HG02852 (cell line): ENCODE measurements around the gene BCL11B.

Source experiments
- ATAC-seq: cut with Tn5 transposase; IDR thresholded peaks from one replicate; pipeline ENCODE4 v1.9.1; 2021; ENCODE audit warnings: mild to moderate bottlenecking, moderate library complexity; ENCODE audit not compliant: unreplicated experiment

BCL11B gene

GRCh38 chr14:99256483-99256874, 15.5 kb downstream of the BCL11B start:
- ATAC-seq, result no peak

GRCh38 chr14:99255621-99256482, 16.1 kb downstream of the BCL11B start:
- ATAC-seq, result no peak

- ATAC-seq, result no peak
Observed at GRCh38 chr14:99254328-99255009, 17.5 kb downstream of the BCL11B start.

DNA sequence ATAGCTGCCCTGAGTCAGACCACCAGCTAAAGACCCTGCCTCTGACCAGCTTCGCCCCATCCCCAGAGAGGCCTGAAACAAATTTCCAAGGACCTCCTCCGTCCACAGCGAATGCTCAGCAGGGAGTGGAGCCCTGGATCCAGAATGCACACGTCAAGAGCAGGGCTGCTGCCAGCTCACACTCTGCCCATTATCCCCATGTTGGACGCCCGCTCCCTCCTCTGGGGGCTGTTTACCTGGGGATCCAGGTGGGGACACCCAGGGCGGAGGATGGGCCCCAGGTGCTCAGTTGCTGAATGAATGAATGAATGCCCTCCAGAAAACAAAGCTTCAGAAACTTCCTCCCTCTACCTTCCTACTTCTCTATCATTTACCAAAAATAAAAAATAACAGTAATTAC, 18.1 kb downstream of the BCL11B start:
- ATAC-seq, result no peak

DNA sequence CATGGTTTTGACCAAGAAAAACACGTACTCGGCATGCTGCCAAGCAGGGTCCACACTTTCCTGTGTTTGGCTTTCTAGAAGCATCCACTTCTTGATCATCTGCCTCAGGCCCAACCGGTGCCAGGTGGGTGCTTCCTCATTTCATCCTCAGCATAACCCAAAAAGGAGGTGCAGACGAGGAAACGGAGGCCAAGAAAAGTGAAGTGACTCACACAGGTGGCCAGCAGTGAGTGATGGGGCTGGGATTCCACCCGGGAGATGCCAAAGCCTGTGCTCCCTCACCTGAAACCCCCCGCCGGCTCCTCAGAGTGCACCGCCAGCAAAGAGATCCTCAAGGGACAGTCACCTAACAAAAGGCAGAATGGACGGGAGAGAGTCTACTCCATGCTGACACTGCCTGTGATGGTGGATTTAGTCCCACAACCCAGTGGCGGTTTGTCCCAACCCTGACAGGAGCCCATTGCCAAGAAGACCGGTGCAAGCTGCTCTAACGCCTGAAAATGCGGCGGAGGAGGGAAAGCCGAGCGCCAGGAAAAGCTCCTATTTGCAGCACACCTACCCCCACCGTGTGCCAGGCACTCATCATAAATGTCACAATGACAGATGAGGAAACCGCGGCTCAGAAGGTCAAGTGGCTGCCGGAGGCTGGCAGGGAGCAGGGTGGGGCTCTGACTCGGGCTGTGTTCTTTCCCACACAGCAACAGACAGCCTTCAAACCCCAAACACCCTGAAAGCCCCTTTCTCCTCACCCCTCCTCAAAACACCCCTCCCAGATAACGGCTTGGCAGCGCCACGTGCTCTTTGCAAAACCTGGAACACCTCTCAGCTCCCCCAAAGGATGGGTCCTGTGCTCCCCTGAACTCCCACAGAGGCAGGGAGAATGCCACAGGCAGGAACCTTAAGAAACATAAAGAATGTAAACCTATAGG, 18.8 kb downstream of the BCL11B start:
- ATAC-seq, result no peak

DNA sequence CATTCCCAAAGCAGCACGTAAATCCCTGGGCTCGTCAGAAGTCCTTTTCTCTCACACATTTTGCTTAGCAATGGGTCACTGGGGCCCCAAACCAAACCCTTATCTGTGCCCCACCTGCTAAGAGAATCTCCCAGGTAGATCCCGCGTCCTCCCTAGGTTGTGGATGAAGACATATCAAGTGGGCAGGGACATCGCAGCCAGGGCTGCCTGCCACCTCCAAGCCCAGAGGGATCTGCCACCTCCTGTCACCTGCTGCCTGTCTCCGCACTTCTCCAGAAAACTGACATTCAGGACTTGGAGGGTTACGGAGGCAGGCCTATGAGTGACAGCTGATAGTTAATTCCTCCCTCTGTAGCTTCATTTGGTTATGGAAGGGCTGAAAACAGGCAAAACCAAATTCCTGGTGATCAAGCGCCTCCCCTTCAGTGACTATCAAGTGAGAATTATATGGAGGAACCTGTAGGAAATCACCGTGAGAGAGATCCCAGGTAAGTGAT, 19.5 kb downstream of the BCL11B start:
- no peak for ATAC-seq

DNA sequence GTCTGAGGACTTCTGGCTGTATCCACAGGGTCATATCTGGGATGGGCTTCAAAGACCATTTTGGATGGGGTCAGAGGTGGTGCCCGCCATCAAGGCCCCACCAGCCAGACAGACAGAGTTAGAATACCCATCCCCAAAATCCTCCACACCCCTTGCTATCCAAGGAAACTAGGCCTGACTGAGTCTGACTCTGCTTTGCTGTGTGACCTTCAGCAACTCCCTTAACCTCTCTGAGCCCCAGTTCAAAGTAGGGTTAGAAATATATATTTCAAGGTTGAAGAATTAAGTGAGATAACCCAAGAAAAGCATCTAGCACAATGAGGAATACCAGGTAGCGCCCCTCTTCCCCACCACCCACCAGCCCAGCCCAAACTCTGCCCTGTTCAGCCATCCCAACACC, 20.3 kb downstream of the BCL11B start:
- ATAC-seq, result no peak

- ATAC-seq, result no peak
Observed at GRCh38 chr14:99250636-99251208, 21.3 kb downstream of the BCL11B start.

GRCh38 chr14:99249389-99249788, 22.6 kb downstream of the BCL11B start:
- no peak for ATAC-seq

- no peak for ATAC-seq
Observed at GRCh38 chr14:99248761-99249171, 23.2 kb downstream of the BCL11B start.

GRCh38 chr14:99247772-99248171, 24.2 kb downstream of the BCL11B start:
- ATAC-seq, result no peak

GRCh38 chr14:99247101-99247729, 24.8 kb downstream of the BCL11B start:
- no peak for ATAC-seq

DNA sequence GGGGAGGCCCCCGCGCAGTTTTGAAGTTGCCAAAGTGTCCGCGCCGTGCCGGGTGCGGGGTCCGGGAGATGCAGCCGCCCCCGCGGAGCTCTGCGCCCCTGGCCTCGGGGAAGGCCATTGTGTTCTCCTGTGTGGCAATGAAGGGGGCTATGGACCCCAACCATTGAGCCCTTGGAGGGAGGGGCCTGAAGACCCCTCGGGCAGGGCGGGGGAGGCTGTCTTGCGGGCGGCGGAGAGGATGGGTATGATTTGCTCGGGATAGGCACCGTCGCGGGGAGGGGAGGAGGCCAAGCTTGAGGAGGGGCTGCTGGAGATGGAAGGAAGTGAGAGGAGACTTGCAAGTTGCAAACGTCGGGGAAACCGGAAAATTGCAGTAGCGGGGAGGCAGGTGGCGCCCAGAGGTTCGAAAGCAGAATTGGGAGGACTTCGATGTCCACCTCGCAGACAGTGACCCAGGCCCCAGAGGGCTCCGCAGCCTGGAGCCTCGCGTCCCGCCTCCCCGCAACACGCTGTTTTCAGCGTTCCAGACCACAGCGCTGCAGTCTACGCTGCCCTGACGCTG, 25.4 kb downstream of the BCL11B start:
- no peak for ATAC-seq

DNA sequence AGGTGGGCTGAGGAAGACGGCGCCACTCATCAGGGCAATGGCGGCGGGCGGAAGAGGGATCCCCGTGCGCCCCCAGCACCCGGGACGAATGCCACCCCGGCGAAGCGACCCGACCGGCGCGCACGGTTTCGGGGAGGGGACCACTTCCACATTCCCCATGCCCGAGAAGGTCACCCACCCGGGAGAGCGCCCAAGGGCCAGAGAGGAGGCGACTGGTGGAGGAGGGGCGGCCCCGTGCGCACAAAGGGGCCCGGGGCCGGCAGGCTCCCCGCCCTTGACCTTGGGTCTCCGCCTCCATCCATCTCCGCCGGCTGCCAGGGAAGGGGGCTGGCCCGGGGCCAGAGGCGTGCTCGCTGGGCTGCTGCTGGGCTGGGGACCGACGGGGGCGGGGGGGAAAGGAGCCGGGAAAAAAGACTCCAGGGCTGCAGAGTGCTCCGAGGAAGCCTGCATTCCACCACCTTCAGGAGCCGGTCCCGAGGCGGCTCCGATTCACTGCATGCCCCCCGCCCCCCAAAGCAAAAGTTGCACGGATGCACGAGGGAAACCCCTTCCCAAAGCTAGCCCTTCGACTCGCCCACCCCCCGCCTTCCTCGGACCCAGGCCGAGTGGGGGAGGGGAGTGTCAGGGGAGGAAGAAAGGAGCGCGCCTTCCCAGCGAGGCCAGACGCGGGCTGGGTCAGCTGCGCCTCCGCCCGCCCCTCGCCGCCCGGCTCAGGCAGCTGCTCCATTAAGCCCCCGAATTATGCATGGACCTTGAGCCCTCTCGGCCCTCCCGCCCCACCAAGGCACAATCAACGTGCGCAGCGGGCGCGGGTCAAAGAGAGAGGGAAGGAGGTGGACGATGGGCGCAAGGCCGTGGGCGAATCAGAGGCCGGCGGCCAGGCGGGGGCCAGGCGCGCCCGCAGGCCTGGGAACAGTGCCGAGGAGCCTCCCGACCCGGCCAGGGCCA, 26.2 kb downstream of the BCL11B start:
- no peak for ATAC-seq

DNA sequence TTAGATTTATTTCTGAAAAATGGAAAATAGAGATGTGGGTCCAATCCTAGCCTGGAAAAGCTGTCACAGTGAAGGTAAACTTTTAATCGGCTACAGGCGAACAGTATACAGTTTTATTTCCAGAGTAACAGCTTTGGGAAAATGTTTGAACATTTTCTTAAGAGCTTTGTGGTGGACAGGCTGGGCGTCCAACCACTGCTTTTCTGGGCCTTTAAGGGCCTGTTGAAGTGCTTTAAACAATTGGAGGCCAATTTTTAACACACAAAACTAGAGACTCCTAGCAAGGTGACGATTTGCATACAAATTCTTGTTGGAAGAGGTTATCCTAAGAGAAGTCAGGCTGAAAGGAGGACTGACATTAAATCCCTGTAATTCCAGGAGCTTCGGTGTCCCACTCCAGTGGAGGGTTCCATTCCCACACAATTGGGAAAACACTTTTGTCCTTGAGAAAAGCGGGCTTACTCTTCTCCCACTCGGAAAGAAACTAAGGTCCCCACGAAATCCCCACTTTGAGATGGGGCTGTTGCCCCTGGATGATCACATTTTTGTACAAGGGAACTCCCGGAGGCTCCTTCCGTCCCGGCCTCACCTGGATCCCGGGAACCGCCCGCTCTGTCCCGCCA, 26.9 kb downstream of the BCL11B start:
- ATAC-seq, result no peak

DNA sequence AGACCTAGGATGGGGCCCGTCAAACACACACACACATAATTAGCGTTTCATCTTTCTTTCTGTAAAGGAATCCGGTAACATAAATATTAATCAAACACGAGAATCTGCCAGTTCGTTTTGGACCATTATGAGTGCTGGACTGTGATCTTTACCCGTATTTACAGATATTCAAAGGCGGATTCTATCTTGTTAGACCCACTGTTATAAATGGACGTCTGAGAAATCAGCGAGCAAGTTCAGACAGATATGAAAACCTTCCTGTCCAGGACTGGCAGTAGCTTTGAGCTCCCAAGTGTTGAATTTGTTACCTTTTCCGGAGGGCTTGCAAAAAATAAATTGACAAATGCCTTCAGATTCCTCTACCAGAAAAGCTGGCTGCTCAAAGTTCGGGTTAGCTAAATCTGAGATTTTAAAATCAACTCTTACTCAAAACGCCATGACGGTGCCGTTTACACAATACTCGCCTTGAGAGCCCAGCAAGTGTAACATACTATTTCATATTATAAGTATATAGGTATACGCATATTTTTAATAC, 27.6 kb downstream of the BCL11B start:
- no peak for ATAC-seq

DNA sequence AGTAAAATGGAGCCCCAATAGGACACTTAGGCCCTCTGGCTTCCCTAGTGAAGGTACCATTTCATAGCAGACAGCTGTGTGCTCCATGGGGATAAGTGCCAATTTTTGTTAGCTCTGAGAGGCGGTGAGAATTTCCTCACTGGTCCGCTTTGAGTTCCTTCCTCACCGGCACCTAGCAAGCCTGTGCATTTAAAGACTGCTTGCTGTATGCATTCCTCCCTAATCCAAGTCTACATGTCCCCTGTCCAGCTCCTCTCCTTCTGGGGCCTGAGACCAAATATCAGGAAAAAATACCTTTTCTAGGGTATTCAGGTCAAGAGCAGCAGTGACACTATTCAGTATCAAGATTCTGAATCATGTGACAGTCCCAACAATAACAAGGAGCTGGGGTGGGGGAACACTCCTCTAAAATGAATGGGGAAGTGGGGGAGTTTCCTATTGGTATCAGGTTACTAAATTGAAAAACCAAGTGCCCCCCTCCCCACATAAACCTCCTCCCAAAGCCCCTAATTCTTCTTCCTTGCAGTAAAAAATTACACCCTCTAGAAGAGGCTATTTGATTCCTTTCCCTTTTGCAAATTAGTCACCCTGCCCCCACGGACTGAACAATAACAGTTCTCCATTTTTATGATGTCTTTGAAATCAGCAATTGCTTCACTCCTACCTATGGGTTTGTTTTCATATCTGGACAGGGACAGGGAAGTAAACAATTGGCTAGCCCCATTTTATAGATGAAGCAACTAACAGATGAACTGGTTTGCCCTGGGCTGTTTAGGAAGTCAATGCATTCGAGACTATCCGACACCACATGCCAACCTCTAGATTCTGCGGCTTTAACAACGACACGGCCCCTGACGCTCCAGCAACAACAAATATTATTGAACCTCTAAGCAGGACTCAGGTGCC, 28.9 kb downstream of the BCL11B start:
- ATAC-seq, result no peak
